ENCODE results near the gene FAM204A.

FAM204A gene

DNA sequence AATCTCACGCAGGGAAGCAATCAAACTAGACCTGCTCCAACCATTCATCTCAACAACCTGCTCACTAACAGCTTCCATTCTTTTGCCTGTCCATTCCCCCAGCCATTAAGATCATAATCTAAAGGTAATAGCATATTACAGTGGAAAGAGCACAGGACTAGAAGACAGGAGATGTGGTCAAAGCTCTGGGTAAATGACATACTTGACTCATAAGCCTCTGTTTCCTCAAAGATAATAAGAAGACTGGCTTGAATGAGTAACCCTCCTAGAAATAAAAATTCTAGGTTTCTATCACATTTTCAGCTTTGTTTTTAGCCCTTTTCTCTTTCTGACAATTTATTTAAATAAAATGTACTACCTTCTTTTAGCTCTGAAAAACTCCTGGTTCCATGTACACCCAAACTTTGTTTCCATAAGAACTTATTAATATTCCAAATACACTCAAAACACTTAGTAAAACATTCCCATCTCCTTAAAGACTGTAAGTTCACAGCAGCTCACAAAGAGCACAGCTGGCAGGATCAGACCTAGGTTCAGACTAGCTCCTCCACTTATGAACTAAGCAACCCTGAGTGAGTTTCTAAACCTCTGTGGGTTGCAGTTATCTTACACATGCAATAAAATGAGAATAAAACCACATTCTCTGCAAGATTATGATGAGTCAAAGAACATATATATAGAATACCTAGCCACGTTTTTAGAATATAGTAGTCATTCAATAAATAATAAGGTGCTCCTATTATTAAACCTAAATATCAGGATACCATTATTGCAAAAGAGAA is 11.6 kb downstream of the FAM204A start:
- no peak for DNase-seq

DNA sequence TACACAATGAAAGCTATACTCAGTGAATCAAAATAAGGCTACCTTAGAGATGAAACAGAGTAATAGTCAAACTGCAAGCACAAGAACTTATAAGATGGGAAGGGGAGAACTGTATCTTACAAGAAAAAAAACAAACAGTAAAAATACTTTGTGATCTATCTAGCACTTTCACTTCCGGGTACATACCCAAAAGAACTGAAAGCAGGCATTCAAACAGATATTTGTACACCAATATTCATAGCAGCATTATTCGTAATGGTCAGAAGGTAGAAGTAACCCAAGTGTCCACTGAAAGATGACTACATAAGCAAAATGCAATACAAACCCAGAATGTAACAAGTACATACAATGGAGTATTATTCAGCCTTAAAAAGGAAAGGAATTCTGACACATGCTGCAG is 18.0 kb downstream of the FAM204A start:
- no peak for DNase-seq

- DNase-seq: no peak
These were observed 20.2 kb downstream of the FAM204A start for GRCh38 chr10:118321724-118322575.

DNA sequence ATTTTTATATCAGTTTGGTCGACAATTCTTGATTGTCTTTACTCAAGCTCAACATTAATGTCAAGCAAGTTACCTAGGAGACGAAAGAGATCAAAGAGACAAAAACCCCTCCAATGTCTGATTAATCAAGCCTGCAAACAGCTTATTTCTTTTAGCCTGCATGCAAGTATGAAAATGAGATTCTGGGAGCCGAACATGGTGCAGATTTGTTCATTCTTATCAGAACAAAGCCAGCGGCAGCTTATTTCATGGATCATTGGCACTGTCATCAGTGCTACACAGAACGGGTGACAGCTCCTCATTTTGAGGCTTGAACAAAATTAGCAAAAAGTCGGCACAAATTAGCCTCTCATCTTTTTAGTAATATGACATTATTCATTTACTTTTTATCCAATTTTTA is 26.5 kb downstream of the FAM204A start:
- DNase-seq: no peak

DNA sequence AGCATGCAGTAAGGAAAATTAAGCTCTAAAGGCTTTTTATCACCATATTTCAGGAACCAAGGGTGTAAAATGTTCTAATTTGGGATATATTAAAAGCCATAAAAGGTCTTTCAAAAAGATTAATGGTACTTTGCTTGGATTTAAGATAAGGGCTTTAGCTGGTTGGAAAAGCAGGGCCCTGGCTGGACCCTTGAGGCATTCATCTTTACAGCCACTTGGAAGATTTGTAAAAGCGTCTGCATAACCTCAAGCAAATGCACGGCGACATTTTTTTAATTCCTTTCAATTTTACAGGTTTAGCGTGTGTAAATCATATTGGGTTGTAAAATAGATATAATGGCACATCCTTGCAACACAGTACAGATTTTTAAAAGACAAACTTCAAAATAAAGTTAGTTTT is 27.2 kb downstream of the FAM204A start:
- no peak for DNase-seq

GRCh38 chr10:118311505-118311904 is 30.6 kb downstream of the FAM204A start:
- no peak for DNase-seq

GRCh38 chr10:118310822-118311221 is 31.3 kb downstream of the FAM204A start:
- no peak for DNase-seq

DNA sequence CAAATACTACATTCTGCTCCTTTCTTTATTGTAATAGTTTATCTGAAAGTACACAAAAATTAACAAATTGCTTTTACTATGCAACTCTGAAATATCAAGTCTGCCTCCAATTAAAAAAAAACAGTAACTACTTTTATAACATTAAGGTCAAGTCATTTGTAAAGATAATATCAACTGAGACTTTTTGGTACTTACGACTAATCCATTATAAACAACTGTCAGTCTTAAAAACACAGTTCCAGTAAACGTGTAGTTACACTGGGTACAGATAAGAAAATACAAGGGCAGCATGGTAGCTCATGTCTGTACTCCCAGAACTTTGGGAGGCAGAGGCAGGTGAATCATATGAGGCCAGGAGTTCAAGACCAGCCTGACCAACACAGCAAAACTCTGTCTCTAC is 32.2 kb downstream of the FAM204A start:
- DNase-seq: no peak

DNA sequence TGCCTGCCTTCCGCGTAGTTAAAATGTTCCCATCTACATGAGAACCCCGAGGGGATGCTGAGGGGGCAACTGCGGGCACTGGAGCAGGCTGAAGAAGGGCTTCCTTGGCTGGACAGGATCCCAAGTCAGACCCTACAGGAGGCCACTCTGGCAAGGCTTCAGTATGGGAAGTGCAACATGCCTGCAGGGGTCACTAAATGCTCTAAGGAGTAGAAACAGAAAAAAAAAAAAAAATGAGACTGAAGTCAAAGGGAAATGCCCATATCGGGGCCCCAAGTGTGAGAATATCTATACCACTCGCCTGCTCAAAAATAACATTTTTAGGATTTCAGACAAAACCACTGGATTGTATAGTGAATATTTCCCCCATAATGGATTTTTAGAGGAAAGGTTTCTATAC is 33.5 kb downstream of the FAM204A start:
- DNase-seq: no peak

GRCh38 chr10:118307859-118308258 is 34.3 kb downstream of the FAM204A start:
- peak; percentile 9 for DNase-seq

- no peak for DNase-seq
These were observed 34.9 kb downstream of the FAM204A start for GRCh38 chr10:118307220-118307619.

DNA sequence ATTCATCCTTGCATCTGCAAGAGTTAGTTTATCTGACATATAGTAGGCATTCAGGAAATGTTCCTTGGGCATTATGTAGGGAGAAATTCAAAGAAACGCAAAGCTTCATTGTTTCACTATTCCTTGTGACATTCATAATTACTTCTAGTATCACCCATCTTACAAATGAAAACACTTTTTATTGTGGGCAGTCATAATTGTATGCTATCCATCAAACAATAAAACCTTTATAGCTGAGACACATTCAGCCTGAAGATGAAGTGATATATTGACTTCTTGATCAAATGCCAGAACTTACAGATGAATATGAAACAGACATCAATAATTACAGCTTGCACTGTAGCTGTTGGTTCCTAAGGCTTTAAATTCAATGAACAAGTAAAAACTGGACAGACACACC is 36.4 kb downstream of the FAM204A start:
- DNase-seq: no peak

DNA sequence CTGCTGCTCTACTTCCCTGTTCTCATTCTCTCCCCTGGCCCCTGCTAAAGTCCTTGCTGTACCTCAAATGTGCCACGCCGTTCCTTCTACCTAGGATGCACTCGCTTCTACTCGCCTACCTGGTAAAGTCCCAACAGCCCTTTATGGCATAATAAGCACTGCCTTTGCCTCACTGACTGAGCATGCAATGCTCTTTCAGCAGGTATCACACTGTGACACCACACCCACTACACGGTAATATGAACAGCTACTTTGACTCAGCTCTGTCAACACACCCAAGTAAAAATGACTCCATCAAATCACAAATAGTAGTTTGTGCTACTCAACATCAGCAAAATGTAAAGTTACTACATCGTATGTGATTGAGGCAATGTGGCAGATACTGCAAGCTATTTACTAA is 37.6 kb downstream of the FAM204A start:
- no peak for DNase-seq

- no peak for DNase-seq
These were observed 40.9 kb downstream of the FAM204A start for GRCh38 chr10:118301211-118301610.

- DNase-seq: no peak
These were observed 41.8 kb downstream of the FAM204A start for GRCh38 chr10:118300320-118300719.

DNA sequence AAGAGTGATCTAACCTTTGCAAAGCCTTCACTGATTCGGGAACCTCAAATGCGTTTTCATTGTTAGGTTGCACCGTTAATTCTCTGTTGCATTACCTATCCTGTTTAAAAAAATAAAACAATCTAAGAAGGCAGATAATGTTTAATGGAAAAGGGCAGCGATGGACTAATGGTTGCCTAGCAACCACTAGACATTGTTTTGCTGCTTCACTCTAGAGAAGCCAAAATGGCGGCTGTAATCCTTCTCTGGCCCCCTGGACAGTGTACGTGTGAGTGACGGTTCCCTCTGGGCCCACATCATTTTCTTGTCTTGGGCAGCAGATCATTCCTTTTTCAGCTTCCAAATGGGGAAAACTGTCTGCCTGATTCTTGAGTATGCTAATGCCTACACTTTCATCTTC is 43.3 kb downstream of the FAM204A start:
- no peak for DNase-seq

DNA sequence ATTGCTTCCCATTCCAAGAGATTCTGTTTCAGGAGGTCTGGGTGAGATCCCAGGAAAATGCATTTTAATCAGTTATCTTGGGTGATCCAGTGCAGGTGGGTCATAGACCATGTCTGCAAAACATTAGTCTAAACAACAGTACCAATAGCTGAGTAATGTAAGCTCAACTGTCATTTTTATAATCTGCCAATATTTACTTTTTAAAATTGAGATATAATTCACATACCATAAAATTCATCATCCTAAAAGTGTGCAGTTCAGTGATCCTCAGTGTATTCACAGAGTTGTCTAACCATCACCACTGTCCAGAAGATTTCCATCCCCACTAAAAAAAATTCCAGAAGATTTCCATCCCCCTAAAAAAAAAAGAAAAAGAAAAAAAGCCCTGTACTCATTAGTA is 51.0 kb downstream of the FAM204A start:
- no peak for DNase-seq

DNA sequence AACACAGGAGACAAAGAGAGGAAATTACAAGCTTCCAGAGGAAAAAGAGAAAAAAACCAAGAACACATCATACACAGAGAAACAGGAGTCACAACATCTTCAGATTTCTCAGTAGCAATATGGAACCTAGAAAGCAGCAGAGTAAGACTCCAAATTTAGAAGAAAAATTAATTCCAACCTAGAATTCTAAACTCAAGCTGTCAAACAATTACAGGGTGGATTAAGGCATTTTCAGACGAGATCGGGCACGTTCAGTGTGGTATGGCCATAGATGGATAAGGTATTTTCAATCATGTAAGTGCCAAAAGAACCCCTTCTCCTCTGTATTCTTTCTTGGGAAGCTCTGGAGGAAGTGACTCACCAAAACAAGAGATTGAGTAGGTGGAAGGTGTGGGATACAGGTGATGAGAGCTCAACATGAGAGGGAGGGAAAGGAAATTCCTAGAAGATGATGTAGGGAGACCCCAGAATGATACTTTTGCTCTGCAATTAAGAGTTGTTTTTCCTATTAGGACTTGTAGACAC is 51.6 kb downstream of the FAM204A start:
- DNase-seq: no peak

DNA sequence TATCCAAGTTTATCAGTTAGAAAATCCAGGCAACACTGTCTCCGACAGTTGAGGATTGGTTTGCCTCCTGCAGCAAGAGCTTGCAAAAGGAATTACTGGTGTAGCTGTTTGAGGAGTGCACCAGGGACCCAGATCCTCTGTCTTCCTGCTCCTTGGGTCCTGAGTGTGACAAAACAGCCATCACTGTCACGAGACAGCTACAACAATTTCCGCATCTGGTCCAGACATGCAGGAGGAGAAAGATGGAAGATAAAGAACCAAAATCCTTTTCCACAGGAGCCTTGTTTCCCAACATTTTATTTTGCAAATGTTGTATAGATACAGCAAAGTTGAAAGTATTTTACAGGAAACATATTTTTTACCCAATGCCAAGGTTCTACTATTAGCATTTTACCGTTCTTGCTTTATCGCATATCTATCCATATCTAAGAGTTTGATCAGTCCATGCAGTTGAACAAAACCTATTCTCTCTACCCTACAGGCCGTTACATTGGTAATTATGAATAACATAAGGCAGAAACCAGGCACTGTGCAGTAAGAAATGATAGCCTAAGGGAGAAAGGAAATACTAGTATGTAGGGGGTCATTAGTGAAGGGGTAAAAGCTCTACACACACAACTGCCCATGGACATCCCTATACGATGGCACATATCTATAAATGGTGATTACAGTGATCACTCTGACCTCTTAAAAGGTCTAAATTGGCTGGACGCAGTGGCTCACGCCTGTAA is 54.9 kb downstream of the FAM204A start:
- DNase-seq: no peak

DNA sequence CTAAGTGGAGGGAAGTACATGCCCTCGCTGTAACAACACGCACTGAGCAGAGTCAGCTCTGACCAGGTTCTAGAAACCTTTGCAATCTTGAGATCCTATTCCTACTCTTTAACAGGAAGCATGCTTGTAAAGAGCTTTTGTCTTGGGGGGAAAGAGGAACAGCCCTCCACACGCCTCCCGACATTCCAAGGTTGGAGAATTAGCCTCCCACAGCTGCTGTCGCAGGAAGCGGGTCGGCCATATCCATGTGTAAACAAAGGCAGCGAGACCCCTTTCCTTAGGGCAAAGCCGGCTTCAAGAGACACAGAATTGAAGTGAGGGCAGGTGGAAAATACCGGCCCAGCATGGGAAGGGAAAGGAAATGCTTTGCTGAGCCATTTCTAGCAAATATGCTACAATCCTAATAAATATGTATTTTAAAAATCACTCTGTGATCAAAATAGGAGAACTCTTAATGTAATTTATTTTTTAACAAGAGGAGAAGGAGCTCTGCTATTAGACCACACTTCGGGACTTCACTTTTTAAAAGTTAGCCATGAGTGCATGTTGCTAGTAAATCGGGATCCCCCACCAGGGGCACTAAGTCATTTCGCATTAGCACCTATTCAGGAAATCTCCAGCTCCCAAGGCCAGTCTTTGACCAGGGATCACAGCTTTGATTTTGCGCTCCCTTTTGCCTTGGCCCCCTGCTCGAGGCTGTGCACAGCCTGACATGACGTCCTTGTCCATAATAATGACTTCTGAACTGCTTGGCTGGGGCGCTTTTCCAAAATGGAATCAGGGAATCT is 55.9 kb downstream of the FAM204A start:
- no peak for DNase-seq

GRCh38 chr10:118282670-118283069 is 59.5 kb downstream of the FAM204A start:
- no peak for DNase-seq

- peak; percentile 5 for DNase-seq
These were observed 63.5 kb downstream of the FAM204A start for GRCh38 chr10:118278649-118279048.
